GM12878 (cell line): Measurements from ENCODE around the gene P2RX7. TPM values are rescaled to one million over a fixed set of nuclear protein-coding genes. Genes with fewer than 3 reads are reported as not detected.

Experiments
- ATF7 ChIP-seq: fragments of 450-650 bp; IDR thresholded peaks from 2 replicates; pipeline ENCODE4 v1.6.1; 2016; ENCODE audit warnings: low read depth, mild to moderate bottlenecking
- CHD4 ChIP-seq: fragments of 200-600 bp; sonication (generic); IDR thresholded peaks from 2 replicates; pipeline ENCODE4 v1.6.1; 2016; ENCODE audit warnings: mild to moderate bottlenecking
- CREB1 ChIP-seq: IDR thresholded peaks from 2 replicates; pipeline ENCODE4 v1.6.1; 2012; ENCODE audit warnings: low read depth, mild to moderate bottlenecking, inconsistent platforms
- GABPA ChIP-seq: IDR thresholded peaks from 2 replicates; pipeline ENCODE4 v1.6.1; 2014; ENCODE audit warnings: antibody characterized with exemption, low read depth, mild to moderate bottlenecking, inconsistent platforms
- IRF4 ChIP-seq: IDR thresholded peaks from 2 replicates; pipeline ENCODE4 v1.6.1; 2011; ENCODE audit warnings: low read depth, low read length
- KLF5 ChIP-seq: fragments of 450-650 bp; IDR thresholded peaks from 2 replicates; pipeline ENCODE4 v1.6.1; 2014; ENCODE audit warnings: mild to moderate bottlenecking; ENCODE audit not compliant: partially characterized antibody
- MEF2B ChIP-seq: fragments of 450-650 bp; IDR thresholded peaks from 2 replicates; pipeline ENCODE4 v1.6.1; 2018; ENCODE audit warnings: mild to moderate bottlenecking, moderate library complexity; ENCODE audit not compliant: partially characterized antibody, poor library complexity, severe bottlenecking
- NR2F1 ChIP-seq: fragments of 450-650 bp; conservative IDR thresholded peaks from 2 replicates; pipeline ENCODE4 v1.6.1; 2017; ENCODE audit warnings: mild to moderate bottlenecking
- ZZZ3 ChIP-seq: IDR thresholded peaks from 2 replicates; pipeline ENCODE4 v1.6.1; 2011; ENCODE audit warnings: low read depth; ENCODE audit not compliant: control insufficient read depth, insufficient read length
- polyA plus RNA-seq, 11 experiments: library from polyadenylated mRNA; depleted of rRNA in 4 of 11; unstranded in 6 of 11; stranded (reverse) in 5 of 11; fragments of >200 nt; fragmentation: Nextera tagmentation in 4 of 11; fragmentation: Illumina TruSeq in 1 of 11; extraction: Ambion mirVana in 4 of 11; extraction: Trizol in 1 of 11; gene quantifications; 1 replicate in 1 of 11; 2 replicates in 10 of 11; pipeline versions ENCODE4 v1.2.1 to v1.2.3, GENCODE V29; 2011 to 2016; ENCODE audit warnings: inconsistent platforms in 2 of 11, missing spikeins in 2 of 11, low read depth in 1 of 11
- total RNA-seq, 4 experiments: library from RNA; depleted of rRNA in 3 of 4; stranded (reverse); fragments of >200 nt in 3 of 4; fragmentation: Illumina TruSeq in 1 of 4; extraction: Trizol in 1 of 4; gene quantifications; 2 replicates each; pipeline versions ENCODE4 v1.2.1 to v1.2.3, GENCODE V29; 2013 to 2021
- TF ChIP-seq, protein P1 (sequence below): fragments of 450-650 bp; IDR thresholded peaks from 2 replicates; pipeline ENCODE4 v1.6.1; 2017; ENCODE audit warnings: mild to moderate bottlenecking, moderate library complexity
- TF ChIP-seq, protein P2 (sequence below): fragments of 450-650 bp; conservative IDR thresholded peaks from 2 replicates; pipeline ENCODE4 v1.6.1; 2017; ENCODE audit warnings: mild to moderate bottlenecking, moderate library complexity
- TF ChIP-seq, protein P3 (sequence below): IDR thresholded peaks from 2 replicates; pipeline ENCODE4 v1.6.1; 2012; ENCODE audit warnings: mild to moderate bottlenecking, low read depth, low read length
- TF ChIP-seq, protein P4 (sequence below): fragments of 450-650 bp; formaldehyde crosslinking; IDR thresholded peaks from 2 replicates; pipeline ENCODE4 v1.4.0; 2020; ENCODE audit warnings: mild to moderate bottlenecking, moderate library complexity
- TF ChIP-seq, protein P5 (sequence below): IDR thresholded peaks from 2 replicates; pipeline ENCODE4 v1.6.1; 2011; ENCODE audit warnings: low read depth, low read length, improper control_type of control experiment, borderline replicate concordance

The P2RX7 gene
- total and polyA plus RNA-seq, 10 of the 15 experiments (the other 5 are each of a cell fraction or from before 2014, with no cell fraction given) = 0.74 to 2.6 (median 1.5) TPM

DNA sequence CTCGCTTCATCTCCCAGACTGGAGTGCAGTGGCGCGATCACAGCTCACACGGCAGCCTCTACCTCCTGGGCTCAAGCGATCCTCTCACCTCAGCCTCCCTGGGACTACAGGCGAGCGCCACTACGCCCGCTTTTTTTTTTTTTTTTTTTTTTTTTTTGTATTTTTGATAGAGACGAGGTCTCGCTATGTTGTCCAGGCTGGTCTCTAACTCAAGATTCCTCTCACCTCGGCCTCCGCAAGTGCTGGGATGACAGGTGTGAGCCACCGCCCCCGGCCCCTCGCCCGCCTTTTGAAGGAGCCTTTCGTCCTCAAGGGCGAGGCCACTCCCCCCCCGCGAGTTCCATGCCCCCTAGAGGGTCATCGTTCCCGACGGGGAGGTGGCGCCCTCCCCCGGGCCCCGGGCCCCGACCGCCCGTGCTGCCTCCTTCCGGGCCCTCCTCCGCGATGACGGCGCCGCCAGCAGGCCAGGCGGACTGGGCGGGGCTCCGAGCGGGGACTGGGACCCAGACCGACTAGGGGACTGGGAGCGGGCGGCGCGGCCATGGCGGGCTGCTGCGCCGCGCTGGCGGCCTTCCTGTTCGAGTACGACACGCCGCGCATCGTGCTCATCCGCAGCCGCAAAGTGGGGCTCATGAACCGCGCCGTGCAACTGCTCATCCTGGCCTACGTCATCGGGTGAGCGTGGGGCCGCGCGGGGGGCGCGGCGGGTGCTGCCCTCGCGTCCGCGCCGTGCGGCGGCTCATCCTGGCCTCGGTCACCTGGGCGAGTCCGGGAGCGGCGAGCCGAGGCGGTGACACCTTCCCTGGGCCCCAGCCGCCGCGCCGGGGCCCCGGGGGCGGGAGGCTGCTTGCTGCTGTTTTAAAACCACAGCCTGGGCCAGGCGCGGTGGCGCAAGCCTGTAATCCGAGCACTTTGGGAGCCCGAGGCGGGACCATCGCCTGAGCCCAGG lies 77.2 kb downstream of the P2RX7 start, which contains the start of gene P2RX4 (continued):
- TF ChIP-seq, protein P1, sequence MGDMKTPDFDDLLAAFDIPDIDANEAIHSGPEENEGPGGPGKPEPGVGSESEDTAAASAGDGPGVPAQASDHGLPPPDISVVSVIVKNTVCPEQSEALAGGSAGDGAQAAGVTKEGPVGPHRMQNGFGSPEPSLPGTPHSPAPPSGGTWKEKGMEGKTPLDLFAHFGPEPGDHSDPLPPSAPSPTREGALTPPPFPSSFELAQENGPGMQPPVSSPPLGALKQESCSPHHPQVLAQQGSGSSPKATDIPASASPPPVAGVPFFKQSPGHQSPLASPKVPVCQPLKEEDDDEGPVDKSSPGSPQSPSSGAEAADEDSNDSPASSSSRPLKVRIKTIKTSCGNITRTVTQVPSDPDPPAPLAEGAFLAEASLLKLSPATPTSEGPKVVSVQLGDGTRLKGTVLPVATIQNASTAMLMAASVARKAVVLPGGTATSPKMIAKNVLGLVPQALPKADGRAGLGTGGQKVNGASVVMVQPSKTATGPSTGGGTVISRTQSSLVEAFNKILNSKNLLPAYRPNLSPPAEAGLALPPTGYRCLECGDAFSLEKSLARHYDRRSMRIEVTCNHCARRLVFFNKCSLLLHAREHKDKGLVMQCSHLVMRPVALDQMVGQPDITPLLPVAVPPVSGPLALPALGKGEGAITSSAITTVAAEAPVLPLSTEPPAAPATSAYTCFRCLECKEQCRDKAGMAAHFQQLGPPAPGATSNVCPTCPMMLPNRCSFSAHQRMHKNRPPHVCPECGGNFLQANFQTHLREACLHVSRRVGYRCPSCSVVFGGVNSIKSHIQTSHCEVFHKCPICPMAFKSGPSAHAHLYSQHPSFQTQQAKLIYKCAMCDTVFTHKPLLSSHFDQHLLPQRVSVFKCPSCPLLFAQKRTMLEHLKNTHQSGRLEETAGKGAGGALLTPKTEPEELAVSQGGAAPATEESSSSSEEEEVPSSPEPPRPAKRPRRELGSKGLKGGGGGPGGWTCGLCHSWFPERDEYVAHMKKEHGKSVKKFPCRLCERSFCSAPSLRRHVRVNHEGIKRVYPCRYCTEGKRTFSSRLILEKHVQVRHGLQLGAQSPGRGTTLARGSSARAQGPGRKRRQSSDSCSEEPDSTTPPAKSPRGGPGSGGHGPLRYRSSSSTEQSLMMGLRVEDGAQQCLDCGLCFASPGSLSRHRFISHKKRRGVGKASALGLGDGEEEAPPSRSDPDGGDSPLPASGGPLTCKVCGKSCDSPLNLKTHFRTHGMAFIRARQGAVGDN = peak; percentile 96
- TF ChIP-seq IRF4 (no peak), MEF2B (peak; percentile 51), CHD4 (no peak), ZZZ3 (no peak), NR2F1 (peak; percentile 70), CREB1 (peak; percentile 65; the same call in 1 of the 2 replicates), GABPA (no peak), KLF5 (no peak), ATF7 (no peak)
- TF ChIP-seq, protein P2, sequence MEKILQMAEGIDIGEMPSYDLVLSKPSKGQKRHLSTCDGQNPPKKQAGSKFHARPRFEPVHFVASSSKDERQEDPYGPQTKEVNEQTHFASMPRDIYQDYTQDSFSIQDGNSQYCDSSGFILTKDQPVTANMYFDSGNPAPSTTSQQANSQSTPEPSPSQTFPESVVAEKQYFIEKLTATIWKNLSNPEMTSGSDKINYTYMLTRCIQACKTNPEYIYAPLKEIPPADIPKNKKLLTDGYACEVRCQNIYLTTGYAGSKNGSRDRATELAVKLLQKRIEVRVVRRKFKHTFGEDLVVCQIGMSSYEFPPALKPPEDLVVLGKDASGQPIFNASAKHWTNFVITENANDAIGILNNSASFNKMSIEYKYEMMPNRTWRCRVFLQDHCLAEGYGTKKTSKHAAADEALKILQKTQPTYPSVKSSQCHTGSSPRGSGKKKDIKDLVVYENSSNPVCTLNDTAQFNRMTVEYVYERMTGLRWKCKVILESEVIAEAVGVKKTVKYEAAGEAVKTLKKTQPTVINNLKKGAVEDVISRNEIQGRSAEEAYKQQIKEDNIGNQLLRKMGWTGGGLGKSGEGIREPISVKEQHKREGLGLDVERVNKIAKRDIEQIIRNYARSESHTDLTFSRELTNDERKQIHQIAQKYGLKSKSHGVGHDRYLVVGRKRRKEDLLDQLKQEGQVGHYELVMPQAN = peak; percentile 78
- TF ChIP-seq, protein P3, sequence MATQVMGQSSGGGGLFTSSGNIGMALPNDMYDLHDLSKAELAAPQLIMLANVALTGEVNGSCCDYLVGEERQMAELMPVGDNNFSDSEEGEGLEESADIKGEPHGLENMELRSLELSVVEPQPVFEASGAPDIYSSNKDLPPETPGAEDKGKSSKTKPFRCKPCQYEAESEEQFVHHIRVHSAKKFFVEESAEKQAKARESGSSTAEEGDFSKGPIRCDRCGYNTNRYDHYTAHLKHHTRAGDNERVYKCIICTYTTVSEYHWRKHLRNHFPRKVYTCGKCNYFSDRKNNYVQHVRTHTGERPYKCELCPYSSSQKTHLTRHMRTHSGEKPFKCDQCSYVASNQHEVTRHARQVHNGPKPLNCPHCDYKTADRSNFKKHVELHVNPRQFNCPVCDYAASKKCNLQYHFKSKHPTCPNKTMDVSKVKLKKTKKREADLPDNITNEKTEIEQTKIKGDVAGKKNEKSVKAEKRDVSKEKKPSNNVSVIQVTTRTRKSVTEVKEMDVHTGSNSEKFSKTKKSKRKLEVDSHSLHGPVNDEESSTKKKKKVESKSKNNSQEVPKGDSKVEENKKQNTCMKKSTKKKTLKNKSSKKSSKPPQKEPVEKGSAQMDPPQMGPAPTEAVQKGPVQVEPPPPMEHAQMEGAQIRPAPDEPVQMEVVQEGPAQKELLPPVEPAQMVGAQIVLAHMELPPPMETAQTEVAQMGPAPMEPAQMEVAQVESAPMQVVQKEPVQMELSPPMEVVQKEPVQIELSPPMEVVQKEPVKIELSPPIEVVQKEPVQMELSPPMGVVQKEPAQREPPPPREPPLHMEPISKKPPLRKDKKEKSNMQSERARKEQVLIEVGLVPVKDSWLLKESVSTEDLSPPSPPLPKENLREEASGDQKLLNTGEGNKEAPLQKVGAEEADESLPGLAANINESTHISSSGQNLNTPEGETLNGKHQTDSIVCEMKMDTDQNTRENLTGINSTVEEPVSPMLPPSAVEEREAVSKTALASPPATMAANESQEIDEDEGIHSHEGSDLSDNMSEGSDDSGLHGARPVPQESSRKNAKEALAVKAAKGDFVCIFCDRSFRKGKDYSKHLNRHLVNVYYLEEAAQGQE = no peak
- TF ChIP-seq, protein P4, sequence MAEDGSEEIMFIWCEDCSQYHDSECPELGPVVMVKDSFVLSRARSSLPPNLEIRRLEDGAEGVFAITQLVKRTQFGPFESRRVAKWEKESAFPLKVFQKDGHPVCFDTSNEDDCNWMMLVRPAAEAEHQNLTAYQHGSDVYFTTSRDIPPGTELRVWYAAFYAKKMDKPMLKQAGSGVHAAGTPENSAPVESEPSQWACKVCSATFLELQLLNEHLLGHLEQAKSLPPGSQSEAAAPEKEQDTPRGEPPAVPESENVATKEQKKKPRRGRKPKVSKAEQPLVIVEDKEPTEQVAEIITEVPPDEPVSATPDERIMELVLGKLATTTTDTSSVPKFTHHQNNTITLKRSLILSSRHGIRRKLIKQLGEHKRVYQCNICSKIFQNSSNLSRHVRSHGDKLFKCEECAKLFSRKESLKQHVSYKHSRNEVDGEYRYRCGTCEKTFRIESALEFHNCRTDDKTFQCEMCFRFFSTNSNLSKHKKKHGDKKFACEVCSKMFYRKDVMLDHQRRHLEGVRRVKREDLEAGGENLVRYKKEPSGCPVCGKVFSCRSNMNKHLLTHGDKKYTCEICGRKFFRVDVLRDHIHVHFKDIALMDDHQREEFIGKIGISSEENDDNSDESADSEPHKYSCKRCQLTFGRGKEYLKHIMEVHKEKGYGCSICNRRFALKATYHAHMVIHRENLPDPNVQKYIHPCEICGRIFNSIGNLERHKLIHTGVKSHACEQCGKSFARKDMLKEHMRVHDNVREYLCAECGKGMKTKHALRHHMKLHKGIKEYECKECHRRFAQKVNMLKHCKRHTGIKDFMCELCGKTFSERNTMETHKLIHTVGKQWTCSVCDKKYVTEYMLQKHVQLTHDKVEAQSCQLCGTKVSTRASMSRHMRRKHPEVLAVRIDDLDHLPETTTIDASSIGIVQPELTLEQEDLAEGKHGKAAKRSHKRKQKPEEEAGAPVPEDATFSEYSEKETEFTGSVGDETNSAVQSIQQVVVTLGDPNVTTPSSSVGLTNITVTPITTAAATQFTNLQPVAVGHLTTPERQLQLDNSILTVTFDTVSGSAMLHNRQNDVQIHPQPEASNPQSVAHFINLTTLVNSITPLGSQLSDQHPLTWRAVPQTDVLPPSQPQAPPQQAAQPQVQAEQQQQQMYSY = no peak
- TF ChIP-seq, protein P5, sequence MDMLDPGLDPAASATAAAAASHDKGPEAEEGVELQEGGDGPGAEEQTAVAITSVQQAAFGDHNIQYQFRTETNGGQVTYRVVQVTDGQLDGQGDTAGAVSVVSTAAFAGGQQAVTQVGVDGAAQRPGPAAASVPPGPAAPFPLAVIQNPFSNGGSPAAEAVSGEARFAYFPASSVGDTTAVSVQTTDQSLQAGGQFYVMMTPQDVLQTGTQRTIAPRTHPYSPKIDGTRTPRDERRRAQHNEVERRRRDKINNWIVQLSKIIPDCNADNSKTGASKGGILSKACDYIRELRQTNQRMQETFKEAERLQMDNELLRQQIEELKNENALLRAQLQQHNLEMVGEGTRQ = no peak
